22Rv1 (cell line): ENCODE results near the gene TMF1.

Experiments
- H3K27ac ChIP-seq: fragments of 450-650 bp; 2 replicates; pipeline ENCODE4 v1.5.1; 2017
- ZFX ChIP-seq: fragments of 450-650 bp; IDR thresholded peaks from 2 replicates; pipeline ENCODE4 v1.6.1; 2017; ENCODE audit warnings: antibody characterized with exemption, borderline replicate concordance
- TF ChIP-seq, protein P1 (sequence below): fragments of 450-650 bp; IDR thresholded peaks from 2 replicates; pipeline ENCODE4 v1.5.1; 2017; ENCODE audit warnings: mild to moderate bottlenecking

Gene TMF1

DNA sequence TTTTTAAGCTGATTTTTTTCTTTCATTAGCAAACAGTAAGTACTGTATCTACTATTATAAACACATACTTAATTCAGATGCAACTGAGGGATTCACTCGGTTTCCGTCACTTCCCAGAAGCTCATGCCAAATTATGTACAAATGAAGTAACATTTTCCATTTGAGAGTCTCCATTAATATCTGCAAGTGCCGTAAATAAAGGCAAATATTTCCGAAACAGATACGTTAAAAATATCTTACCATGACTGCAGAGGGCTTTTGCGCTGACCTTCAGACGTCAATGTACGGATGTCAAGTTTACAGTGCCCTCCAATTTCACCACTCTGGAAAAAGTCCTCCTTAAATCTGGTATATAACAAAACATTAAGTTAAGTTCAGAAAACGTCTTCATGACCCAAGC lies 48.0 kb downstream of the TMF1 start:
- TF ChIP-seq, protein P1, sequence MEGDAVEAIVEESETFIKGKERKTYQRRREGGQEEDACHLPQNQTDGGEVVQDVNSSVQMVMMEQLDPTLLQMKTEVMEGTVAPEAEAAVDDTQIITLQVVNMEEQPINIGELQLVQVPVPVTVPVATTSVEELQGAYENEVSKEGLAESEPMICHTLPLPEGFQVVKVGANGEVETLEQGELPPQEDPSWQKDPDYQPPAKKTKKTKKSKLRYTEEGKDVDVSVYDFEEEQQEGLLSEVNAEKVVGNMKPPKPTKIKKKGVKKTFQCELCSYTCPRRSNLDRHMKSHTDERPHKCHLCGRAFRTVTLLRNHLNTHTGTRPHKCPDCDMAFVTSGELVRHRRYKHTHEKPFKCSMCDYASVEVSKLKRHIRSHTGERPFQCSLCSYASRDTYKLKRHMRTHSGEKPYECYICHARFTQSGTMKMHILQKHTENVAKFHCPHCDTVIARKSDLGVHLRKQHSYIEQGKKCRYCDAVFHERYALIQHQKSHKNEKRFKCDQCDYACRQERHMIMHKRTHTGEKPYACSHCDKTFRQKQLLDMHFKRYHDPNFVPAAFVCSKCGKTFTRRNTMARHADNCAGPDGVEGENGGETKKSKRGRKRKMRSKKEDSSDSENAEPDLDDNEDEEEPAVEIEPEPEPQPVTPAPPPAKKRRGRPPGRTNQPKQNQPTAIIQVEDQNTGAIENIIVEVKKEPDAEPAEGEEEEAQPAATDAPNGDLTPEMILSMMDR, result no peak
- no peak for TF ChIP-seq ZFX
- no peak overlapping the region for H3K27ac ChIP-seq

DNA sequence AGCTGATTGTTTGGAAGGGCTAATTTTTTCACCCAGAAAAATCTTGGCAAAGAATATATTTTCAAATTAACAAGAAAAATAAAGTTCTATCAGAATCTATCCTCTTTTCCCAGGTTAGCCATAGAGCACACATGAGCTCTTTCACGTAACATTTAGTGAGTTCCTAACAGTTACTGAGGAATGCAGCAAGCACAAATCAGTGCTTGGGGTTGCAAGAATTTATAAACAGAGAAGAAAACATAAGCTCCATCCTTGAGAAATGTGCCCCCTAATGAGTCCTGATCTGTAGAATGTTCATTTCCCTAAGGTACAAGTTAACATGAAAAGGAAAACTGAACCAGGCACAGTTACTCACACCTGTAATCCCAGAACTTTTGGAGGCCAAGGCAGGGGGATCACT lies 52.5 kb downstream of the TMF1 start:
- TF ChIP-seq, protein P1, result no peak
- no peak for TF ChIP-seq ZFX
- H3K27ac ChIP-seq, result no peak overlapping the region

DNA sequence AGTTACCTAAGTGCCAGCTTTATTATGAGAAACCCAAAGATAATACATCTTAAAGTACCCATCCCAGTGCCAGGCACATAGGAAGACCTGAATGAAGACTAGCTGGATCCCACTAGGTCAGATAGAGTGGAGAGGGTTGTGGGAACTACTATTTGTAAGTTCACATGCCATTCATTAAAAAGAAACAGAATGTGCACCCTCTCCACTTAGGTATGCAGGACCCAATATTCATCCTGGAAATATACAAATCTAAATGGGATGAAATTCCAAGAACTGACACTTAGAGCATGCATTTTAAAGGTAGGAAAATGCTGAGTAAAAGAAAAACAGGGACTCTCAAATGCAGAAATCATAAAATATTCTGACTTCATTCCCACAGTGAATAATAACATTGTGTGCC lies 53.0 kb downstream of the TMF1 start:
- H3K27ac ChIP-seq, result no peak overlapping the region
- TF ChIP-seq, protein P1, result no peak
- no peak for TF ChIP-seq ZFX

DNA sequence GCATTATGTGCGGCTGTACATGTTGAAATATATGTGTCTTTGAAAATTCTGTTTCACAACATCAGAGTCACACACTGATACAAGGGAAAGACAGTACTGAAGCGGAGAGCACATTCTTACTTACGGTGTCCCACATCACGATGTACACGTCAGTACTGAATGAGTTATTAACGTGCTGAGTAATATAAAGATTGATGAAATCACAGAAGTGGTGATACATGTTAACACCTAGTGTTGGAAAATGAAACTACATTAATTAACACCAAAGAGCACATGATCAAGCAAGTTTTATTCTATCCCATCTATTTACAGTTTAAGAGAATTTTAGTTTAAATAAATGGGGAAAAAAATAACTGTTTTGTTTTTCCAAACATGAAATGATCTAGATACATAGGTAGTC lies 54.2 kb downstream of the TMF1 start:
- TF ChIP-seq ZFX, result no peak
- TF ChIP-seq, protein P1, result no peak
- H3K27ac ChIP-seq, result no peak overlapping the region

DNA sequence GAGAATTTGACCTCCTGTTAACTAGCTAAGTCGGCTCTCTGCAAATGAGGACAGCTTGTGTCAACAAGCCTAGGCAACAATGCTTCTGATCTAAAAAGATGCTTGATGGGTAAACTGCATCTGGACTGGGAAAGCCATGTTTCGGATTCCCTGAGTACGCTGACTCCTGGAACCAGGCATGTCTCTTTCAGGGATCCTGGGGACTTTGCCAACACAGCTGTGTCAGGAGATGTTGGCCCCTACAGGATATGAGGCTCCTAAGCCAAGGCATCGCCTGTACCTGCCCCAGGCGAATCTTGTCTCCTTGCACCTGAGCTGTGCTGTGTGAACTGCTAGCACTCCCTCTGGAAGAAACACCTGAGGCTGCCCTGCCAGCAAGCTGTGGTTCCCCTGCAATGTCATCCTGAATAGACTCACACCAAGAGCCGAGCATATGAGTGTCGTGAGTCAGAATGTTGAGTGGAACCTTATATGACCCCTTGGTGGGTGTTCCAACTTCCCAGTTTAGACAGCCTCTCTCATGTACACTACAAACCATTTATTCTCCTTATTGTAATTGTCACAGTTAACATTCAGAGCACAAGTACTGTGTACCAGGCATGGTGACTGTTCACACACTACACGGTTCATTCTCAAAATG lies 55.7 kb downstream of the TMF1 start:
- TF ChIP-seq, protein P1, result no peak
- H3K27ac ChIP-seq, result no peak overlapping the region

DNA sequence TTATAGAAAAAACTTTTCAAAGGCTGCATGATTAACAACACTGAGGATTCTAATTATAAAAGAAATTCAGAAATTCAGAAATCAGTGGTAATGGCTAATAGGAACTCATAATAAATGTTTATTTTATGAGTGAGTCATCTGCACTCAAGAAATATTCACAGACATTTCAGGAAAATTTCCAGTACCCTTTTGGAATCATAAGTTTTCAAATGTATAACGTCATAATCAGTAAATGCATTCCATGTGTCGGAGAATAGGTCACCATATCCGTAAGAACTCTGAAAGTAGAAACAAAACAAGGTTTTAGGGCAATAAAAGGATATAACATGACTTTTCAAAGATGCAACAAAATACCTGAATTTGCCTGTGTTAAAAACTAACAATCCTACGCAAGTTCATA lies 63.4 kb downstream of the TMF1 start:
- H3K27ac ChIP-seq, result no peak overlapping the region
- TF ChIP-seq, protein P1, result no peak

DNA sequence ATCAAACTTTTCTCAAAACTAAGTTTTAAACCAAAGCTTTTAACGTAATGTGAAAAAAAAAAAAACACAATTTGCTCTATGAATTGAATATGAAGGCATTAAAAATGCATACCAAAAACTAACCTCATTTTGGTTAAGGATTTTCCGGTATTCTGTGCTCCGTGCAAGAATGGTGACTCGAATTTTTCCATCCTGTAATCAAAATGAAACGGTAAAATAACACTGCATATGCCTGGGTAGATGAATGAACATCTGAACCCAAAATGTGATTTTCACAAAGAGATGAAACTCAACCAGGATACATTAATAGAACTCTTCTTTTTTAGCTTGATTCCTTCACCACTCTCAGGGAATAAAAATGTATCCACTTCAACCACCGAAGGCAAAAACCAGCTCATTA lies 64.8 kb downstream of the TMF1 start:
- TF ChIP-seq ZFX, result no peak
- TF ChIP-seq, protein P1, result no peak
- no peak overlapping the region for H3K27ac ChIP-seq
